Medulla oblongata (tissue), 1 donor: ENCODE data around the gene COPA.

Experiments used
- DNase-seq: peaks from one replicate; pipeline ENCODE4 v3.0.0-alpha.2; 2015; ENCODE audit errors: extremely low spot score

Gene COPA

DNA sequence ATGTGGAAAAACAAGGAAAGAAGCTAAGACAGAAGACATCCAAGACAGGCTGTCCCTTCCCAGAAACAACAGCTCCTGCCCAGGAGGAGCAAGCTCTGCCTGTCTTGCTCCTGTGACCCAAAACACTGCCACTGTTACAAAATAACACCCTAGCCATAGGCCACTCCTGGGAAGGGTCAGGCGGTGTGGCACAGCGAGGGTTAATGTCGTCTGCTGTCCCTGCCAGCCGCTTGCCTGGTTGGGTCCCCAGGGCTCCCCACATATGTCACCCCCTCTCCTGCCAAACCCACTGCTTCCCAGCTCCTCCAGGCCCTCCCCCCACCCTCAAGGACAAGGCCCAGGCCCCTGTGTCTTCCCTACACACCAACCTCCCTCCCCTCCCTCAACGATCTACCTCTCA is 20.0 kb upstream of the COPA start:
- no peak for DNase-seq

DNA sequence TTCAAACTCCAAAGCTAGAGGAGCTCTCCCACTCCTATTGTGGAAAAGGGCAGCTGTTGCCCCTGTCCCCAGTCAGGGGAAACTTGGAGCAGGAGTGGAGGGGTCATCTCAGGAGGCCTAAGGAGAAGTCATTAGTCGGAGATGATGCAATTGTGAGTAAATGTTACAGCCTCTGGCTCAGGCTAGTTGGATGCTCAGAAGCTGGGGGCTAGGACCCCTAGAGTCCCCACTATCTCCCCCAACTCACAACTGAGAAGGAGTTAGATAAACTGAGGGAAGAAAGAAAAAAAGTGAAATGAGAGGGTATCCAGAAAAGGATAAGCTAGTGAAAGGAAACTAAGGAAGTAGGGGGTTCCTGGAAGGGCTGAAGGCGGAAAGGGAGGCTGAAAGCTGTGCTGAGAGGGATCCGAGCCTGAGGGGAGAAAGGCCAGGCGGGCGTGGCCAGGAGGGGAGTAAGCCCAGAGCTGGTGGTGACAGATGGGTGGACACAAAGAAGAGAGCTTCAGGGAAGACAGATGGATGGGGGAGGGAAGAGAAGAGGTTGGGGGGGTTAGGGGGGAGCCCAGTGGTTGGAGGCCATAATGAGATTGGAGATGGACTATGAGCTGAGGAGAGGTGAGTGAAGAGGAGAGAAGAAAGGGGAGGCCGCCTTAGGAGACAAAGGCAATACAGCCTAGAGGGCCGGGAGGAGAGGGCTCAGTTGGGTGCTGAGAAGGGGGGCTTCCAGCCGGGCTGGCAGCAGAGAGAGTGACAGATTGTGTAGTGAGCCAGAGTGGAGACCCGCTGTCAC is 19.3 kb upstream of the COPA start:
- no peak for DNase-seq

DNA sequence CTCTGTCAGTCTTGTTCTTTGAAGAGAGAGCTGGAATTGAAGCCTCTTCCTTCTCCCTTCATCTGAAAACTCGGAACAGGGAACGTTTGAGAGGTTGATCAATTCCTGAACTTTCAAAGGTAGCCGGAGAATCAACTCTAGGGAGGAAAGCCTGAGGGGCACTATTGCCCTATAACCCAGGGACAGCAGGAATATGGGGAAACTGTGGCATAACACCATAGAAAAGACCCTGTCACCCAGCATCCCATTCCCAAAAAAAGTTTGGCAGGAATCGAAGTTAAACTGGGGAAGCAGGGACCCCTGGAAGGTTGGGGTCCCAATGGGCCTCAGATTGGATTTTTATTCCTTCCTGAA is 18.7 kb upstream of the COPA start:
- no peak for DNase-seq

DNA sequence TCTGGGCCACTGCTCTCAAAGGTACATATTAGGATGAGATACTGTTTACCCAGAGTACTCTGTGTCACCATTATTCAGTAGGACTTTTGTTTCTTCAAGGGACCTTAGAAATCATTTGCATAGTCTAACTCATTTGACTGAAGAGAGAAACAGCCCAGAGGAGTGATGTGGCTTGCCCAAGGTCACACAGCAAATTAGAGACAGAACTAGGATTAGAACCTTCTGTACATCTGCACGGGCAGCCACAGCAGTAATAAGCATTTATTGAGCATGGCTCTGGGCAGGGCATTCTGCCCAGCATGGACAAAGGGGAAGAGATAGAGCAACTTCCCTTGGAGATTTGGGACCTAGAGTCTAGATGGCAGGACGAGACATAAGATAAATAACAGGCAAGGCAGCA is 18.1 kb upstream of the COPA start:
- no peak for DNase-seq

DNA sequence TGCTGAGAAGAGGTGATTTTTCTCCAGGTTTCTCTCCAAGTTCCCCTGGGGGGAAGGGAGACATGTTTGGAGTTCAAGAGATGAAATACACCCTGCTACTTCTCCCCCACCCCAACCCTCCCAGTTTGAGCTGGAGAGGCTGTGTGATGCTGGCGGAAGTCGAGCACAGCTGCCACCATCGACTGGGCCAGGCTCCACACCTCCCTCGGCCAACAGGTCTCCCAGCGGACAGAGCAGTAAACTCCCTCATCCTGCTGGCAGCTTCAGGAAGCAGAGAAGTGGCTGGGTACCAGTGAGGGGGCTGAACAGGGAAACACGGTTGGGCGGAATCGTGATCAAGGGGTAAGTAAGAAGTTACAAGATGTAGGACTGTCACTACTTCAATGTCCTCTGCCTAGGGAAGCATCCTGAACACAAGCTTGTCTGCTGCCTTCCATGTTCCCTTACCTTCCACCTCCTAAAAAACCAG is 17.2 kb upstream of the COPA start:
- DNase-seq = no peak

DNA sequence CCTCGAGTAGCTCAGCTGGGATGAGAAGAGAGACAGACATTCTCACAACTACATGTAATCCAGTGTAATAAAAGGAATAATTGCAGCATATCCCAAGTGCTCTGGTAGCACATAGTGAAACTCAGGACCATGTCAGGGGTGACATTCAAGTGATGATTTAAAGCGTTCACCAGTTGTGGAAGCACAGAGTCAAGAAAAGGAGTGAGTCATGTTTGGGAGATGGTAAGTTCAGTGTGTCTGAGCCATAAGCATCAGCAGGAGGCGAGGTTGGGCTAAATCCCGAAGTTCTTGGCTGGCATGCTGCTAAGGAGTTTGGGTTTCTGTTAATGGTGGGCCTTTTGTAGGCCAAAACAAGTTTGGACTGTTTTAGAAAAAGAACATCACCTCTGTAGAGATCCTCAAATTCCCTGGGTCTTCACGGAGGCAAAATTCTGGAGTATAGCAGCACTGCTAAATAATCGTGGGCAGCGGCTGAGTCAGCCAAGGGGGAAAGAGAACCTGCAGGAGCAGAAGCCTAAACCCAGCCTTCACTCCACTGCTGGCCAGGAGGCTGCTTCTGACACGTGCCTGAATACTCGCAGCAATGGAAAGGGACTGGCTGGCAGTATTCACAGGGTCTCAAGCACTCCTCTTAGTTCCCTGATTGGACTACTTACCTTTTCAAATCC is 16.6 kb upstream of the COPA start:
- DNase-seq = no peak

DNA sequence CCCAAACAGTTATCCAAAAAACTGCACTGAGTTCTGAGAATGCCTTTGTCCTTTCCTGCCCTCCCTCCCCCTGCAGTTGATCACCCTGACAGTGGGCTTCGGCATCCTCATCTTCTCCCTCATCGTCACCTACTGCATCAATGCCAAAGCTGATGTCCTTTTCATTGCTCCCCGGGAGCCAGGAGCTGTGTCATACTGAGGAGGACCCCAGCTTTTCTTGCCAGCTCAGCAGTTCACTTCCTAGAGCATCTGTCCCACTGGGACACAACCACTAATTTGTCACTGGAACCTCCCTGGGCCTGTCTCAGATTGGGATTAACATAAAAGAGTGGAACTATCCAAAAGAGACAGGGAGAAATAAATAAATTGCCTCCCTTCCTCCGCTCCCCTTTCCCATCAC is 15.0 kb upstream of the COPA start:
- no peak for DNase-seq

DNA sequence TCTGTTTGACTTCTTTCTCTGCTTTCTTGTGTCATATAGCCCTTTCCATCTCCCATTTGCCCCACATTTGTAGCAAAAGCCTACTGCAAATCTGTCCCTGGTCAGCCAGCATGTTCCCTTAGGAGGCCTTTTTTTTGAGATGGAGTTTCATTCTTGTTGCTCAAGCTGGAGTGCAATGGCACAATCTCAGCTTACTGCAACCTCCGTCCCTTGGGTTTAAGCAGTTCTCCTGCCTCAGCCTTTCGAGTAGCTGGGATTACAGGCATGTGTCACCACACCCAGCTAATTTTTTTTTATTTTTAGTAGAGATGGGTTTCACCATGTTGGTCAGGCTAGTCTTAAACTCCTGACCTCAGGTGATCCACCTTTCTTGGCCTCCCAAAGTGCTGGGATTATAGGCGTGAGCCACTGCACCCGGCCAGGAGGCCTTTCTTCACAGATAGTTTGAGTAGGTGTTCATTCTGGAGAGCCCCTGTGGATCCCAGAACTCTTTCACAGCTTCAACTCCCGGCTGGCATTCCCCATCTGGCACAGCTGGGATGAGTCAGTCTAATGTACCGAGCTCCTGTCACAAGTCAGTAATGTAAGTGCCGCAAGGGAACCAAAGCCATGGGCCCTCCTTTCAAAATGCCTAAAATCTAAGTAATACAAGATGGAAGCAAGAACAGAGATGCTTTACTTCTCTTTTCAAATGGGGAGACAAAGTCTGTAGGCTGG is 14.4 kb upstream of the COPA start:
- DNase-seq = no peak

DNA sequence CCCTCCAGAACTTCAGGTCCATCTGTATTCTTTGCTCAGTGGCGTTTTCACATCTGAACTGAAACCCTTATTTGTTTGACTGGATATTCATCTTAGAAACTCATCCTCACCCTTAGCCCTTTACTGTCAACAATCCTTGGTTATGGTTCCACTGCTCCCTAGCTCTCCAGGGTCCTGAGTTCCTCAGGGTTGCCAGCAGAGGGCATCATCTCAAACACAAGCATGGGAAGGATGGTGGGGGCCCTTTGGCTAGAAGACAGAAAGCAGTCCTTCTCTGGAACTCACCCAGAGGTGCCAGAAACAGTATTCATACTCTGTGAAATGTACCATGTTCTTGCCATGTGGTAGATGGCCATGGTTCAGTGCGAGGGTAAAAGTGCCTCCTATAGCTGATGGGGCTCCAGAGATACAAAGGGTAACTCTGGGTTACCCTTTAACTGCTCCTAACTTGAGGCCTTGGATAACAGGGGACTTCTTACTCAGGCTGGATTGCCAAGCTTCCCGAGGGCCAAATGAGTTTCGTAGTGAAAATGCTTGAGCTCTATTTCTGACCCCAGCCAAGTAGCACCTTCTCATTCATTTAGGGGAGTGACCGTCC is 11.4 kb upstream of the COPA start:
- peak; percentile 45 for DNase-seq

DNA sequence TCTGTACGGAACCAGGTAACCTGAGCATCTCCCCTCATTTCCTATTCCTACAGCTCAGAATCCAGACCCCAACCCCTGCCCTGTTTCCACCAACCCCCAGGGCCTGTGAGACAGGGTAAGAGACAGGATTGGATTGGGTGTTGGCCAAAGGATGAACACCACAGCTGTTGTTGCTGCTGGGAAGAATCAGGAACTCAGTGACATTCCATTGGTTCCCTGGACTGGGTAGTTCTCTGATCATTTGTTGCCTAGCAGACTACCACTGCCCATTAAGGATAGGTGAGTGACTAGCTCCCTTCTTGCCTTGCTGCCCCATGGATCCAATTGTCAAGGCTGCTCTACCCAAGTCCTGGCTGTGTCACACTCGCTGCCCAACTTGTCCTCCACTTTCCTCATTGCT is 10.2 kb upstream of the COPA start:
- no peak for DNase-seq

DNA sequence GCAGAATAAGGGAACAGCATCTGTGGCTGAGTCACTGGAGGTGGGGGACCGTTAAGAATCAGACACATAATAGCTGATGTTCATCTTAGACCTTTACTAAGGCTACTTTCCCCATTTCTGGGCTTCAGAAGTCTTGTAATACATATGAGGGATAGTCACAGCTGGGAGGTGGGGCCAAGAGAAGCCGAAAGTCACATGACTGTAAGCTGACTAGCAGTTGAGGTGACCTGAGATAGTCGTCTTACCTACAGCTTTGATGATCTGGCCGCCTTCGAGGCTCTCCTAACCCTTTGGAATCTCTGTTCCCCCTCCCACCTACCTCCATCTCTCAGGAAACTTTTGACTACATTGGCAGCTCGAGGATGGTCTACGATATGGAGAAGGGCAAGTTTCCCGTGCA is 9.5 kb upstream of the COPA start:
- DNase-seq = no peak

DNA sequence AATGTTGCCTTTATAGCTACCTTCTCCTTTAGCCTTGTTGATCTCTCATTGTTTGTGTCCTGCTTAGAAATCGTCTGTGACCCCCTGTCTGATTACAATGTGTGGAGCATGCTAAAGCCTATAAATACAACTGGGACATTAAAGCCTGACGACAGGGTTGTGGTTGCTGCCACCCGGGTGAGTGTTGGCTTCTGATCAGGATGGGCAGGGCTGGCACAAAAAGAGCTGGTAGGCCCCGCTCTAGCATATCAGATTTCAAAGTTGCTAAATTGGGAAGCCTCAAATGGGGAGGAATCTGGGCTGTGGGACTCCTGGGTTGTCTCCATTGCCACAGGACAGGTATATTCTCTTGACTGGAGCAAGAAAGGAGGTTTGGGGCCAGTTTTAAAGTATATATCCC is 8.6 kb upstream of the COPA start:
- DNase-seq = no peak

DNA sequence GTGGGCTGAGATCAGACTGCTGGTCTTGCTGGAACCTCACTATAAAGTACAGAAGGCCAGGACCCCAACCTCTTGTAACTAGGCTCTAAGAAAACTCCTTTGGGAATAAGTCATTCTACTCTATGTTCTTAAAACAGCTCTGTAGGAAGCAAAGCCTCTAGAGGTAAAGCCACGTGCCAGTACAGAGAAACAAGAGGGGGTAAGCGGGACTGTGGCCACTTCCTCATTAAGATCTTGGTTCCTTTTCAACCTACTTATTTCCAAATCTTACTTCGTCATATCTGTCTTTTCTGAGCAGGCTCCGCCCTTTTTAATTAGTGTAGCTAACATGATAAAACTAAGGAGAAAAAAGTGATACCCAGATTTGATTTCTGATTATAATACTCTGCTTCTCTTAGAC is 3.9 kb upstream of the COPA start:
- peak; percentile 63 for DNase-seq

DNA sequence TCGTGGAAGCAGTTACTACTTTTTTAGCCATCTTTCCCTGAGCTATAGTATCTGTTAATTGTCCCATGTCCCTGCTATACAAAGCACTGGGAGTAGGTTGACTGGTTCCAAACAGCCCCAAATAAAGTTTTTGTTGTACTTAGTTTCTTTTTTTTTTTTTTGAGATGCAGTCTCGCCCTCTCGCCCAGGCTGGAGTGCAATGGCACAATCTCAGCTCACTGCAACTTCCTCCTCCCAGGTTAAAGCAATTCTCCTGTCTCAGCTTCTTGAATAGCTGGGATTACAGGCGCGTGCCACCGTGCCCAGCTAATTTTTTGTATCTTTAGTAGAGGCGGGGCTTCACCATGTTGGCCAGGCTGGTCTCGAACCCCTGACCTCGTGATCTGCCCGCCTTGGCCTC is 3.4 kb upstream of the COPA start:
- no peak for DNase-seq

DNA sequence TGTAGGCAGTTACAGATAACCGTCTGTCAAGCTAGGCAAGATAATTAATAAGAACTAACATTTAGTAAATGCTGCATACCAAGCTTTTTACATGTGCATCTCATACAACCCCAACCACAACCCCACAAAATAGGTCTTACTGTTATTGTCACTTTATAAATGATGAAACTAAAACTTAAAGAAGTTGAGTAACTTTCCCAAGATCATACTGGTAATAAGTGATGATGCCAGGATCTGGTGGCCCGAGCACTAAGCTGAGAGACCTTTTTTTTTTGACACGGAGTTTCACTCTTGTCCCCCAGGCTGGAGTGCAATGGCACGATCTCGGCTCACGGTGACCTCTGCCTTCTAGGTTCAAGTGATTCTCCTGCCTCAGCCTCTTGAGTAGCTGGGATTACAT is 1.9 kb upstream of the COPA start:
- no peak for DNase-seq

DNA sequence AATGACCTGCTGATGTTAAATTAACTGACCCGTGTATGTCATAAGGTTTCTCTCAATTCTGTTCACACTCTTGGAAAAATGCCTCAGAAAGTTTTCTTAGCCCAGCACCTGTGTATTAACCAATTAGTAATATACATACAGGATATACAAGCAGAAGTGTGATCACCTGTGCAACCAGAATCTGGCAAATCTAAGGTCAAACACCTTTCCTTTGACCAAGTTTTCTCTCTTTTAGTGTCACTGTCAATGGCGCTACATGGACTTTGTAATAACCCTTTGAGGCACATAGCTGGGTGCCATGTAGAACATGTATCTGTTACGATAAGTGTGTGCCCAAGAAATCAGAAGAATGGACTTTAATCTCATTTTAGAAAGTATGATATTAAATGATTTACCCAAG is 1.2 kb upstream of the COPA start:
- no peak for DNase-seq

DNA sequence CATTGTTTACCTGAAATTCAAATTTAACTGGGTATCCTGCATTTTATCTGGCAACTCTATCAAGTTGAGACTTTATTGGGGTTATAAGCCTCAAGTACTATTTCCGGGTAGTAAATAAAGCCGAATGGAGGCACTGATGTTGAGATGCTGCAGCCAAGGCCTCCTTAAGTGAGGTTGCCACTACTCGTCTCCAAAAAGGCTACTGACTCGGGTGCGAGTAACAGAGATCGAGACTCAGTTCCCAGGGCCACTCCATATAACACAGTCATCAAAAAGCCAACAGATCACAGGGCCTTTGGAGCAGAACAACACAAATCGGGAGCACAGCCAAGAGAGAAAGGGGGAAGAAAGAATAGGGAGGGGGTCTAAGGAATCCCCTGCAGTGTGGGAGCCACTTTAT is 524 bp downstream of the COPA start:
- no peak for DNase-seq

DNA sequence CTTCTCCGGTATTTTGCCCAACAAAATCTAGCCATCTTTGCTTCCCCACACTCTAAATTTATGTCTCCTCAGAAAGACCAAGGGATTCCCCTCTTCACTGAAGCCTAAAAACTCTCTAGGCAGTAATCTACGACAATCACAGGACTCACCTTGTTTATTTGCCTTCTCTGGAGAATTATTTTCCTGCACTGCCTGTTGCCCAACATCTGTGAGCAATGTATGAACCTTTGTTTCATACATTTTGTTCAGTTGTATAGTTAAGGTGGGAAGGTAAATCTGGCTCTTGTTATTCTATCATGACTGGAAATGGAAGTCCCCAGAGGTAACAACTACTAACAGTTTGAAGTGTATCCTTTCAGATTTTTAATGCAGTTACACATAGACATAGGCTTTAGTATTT is 2.2 kb downstream of the COPA start:
- DNase-seq = no peak

DNA sequence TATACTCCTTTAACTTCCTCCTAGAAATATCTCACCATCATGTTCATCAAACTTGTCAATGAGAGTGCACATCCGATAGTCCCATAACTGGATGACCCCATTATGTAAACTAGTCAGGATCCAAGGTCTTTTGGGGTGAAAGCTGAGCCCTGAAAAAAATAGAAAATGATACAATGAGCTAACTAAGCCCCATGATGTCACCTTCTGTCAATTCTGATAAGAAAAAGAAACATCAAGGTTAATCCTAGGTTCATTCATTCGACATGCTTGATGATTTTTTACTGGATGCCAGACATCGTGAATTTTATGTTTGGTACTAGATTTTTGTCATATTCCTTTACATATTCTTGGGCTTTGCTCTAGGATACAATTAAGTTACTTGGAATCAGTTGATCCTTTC is 2.9 kb downstream of the COPA start:
- no peak for DNase-seq

DNA sequence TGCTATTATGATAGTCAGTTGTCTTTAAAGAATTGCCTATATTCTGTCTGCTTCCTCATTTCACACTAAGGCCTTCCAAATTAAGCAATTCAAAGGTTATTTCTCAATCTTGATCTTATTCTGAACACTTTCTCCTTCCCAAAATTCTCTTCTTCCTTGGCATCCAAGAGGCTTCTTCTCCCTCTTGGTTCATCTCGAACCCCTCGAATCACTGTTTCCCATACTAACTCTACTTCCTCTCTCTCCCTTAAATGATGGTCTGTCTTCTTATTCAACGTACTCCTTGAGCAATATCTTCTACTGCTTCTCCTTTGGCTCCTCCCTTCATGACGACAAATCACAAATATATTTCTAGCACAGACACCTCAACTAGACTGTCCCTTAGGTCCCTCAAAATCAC is 4.5 kb downstream of the COPA start:
- DNase-seq = peak; percentile 25

DNA sequence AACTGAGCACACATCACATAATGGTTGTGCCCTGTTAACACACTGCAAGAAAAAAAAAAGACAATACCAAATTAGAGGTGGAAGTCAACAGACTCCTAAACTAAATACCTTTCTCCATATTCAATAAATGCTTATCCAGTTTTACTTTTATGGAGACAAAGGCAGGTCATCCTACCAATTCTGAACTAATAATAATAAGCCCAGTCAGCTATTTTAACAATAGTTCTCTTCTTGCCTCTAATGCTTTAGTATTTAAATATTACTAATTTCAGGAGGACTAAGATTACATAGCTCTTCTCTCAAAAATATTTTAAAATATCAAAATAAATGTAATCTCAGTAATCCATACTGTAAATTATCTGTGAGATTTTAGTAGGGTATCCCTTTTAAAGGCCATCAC is 10.5 kb downstream of the COPA start:
- DNase-seq = no peak

DNA sequence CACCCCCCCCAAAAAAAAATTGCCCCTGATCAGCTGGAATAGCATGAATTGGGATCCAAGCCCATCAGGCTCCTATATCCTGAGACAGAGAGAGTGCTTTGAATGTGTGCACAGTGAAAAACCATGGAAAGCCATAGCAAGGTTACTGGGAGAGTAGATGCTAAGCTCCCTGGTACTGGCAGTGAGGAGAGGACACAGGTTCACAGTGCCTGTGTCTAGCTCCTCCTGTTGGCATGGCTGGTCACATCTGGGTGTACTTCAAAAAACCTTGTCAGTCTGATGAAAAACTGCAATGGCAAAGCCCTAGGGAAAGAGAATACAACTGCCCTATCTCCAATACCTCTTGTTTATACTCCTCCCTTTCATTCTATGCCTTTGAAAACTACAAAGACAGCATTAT is 12.9 kb downstream of the COPA start:
- DNase-seq = peak; percentile 32

DNA sequence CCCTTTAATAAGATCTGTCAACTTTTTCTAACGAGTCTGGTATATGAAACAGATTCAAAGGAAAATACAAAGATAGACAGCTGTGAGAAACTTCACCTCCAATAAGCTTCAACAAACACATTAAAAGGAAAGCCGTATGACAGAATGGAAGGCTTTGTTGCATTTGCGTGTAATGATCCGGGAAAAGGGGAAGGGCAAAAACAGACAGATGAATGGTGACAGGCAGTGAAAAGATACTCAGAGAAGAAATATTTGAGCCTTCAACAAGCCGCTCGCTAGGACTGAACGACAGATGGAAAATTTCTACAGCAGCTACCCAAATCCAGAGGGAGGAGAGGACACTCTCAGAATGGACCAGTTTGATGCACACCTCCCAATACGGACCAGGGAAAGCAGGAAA is 14.9 kb downstream of the COPA start:
- peak; percentile 86 for DNase-seq
